ENCODE measurements around the gene PLAU.
A peak's percentile ranks its signal among the peaks of the same experiment; 100 is the strongest.

PLAU gene

DNA sequence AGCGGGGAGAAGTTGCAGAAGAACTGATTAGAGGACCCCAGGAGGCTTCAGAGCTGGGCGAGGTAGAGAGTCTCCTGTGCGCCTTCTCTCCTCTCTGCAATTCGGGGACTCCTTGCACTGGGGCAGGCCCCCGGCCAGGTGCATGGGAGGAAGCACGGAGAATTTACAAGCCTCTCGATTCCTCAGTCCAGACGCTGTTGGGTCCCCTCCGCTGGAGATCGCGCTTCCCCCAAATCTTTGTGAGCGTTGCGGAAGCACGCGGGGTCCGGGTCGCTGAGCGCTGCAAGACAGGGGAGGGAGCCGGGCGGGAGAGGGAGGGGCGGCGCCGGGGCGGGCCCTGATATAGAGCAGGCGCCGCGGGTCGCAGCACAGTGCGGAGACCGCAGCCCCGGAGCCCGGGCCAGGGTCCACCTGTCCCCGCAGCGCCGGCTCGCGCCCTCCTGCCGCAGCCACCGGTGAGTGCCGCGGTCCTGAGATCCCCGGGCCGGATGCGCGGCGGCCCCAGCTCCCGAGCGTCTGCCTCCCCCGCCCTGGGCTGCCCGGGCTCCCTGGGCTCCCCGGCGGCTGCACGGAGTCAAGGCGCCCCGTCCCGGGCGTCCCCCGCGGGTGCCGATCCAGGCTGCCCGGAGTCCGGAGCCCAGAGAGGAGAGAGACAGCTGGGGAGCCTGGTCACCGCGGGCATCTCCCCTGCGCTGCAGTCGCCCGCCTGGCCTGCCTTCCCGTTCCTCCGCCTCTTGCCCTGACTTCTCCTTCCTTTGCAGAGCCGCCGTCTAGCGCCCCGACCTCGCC lies at the start of gene PLAU:
Gene PLAU (plus strand): TSS at position 369 of the 789 bp plus-strand sequence. CDS start 424 bp downstream, outside the sequence.
- DNase-seq (ENCODE audit: low read depth) = peak; percentile 9

DNA sequence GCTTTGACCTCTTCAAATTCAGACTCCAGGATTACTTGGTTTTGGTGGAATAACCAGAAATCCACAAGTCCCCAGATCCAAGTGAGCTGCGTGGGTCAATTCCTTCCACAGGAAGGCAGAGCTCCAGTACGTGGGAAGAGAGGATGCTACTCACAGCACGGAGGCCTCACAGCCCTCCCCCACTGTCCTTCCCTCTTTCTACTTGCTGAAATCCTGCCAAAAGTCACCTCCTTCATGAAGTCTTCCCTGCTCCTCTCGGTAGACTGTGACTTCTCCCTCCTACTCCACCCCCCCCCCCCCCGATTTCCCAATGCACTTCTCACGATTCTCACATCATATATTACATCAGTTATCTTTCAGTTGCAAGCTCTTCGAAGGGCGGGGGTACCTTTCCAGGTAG lies 48.9 kb upstream of the PLAU start:
- no peak for DNase-seq (ENCODE audit: low read depth)

DNA sequence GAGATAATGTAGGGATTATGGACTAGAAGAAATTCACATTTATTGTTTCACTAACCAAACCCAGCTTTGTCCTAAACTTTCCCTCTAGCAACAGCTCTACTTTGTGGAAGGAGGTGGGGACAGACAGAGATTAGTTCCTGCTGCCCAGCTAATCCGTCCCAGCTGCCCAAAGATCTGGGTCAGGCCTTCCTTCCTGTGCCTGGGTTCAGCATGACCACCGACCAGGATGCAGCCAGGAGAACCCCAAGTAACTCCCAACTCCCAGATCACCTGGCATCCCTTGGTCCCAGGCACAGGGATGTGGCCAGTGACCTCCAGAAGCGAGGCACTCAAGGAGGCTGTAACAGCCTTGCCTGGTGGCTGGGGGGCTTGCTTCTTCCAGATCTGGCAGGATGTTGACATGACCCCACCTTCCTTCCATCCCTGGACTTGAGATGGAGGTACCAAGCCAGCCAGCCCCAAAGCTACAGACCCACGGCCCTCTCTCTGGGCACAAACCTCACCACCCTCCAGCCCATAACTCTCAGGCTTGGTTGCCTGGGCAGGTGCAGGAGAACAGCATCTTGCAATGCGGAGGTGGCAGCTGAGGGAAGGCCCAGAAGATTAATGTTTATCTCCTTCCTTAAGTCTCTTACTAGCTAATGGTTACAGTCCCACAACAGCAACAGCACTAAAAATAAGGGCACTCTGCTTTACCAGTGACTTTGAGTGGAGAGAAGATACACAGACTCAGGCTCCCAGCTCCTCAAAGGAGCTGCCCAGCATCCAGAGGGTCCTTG lies 47.7 kb upstream of the PLAU start:
- no peak for DNase-seq (ENCODE audit: low read depth)

DNA sequence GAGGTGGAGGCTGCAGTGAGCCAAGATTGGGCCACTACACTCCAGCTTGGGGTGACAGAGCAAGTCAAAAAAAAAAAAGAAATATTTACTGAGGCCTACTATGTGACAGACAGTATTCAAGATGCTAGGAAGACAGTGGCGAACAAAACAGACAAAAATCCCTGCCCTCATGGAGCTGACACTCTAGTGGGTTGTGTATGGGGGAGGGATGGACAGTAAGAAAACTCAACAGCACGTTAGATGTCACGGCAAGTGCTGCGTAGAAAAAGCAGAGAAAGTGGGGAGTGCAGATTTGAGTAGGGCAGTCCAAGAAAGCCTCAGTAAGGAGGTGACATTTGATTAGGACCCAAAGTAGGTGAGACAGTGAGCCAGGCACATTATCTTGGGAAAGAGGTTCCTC lies 46.7 kb upstream of the PLAU start:
- no peak for DNase-seq (ENCODE audit: low read depth)

DNA sequence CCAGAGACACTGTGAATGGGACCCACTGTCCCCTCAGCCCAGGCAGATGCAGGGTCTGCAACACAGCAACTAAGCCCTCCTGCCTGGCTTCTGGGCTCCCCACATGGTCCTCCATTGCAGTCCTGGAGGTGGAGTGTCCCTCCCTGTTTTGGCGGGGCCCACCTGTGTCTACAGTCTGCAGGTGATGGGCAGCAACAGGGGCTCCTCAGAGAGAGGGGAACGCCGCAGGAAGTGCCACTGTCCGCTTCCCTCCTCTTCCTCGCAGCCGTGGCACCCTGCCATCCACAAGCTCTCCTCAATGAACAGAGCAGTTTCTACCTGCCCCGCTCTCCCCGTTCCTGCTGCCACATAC lies 45.8 kb upstream of the PLAU start:
- DNase-seq (ENCODE audit: low read depth) = no peak

DNA sequence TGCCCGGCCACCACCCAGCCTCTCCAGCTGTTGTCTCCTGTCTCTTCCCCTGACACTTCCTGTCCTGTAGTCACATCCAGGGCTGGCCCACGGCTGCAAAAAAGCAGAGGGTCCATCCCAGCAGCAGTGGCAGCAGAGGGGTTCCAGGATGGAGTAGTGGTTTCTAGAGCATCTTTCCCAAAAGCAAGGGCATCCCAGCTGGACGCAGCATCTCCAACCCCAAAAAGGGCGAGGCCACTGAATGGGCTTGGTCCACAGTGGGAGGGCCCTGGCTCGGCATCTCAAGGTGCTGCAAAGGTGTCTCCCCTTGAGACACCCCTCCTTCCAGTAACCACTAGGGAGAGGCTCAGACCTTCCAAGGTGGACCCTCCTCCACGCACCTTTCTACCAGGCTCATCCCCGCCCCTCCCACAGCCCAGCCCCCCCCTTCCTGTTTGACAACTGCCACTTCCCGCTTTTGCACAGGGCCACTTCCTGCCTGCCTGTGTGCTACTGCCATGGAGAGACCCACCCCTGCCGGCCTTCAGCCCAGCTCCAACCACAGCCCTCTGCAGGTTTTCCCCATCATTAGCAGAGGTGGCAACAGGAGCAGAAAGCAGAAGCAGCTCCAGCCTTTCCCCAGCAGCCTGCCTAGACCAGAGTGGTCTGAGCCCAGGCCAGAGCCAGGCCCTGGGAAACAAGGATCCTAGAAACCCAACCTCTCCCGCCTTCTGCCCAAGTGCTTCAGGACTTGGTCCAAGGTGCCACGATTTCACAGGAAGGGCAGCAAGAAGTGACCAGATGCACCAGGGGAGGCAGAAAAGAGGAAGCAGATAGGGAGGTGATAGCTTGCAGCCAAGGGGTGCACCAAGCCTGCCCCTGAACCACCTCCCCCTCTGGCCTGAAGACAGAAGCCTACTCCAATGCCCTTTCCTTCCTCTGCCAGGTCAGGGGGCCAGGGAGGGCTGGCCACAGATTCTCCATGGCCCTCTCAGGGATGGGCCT lies 45.2 kb upstream of the PLAU start:
- no peak for DNase-seq (ENCODE audit: low read depth)

DNA sequence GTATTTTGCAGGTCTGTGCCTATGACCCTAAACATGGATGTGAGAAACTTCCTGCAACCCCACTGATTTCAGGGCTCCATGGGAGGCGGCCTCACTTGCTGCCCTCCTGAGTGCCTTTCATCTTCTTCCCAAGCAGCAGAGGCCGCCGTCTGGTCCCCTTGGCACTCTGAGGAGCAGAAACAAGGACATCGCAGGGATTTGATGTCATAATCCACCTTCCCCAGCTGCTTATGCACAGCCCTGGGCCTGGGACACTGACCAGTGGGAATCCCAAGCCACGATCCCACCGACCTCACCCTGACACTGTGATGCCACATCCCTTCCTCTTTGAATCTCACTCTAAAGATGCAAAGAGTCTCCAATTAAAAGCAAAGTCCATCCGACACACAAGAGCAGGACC lies 44.3 kb upstream of the PLAU start:
- no peak for DNase-seq (ENCODE audit: low read depth)

DNA sequence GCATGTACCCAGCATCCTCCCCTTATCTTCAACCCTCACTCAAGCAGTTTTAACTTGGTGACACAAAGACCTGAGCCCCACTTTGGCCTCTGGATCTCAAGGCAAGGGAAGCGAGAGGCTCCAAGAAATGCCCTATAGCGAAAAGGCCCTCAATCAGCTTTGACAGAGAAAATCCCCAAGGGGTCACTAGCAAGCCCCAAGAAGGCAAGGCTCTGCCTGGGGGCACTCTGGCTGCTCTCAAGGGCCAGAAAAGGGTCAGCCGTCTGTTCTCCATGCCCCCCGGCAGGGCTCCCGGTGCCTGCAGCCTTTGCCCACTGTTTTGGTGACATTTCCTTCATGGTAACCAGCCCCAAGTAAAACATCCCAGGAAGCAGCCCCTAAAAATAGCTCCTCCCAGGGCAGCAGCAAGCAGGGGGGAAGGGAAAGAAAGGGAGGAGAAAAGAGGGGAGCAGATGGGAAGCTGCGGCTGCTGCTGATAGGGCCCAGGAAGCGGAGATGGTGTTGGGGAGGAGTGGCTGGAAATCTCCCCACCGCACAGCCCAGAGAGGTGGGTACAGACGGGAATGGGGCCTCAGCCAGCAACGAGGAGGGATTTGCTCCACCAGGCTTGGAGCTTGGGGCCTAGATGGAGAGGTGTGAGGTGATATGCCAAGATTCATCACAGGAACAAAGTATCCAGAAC lies 43.7 kb upstream of the PLAU start:
- no peak for DNase-seq (ENCODE audit: low read depth)

DNA sequence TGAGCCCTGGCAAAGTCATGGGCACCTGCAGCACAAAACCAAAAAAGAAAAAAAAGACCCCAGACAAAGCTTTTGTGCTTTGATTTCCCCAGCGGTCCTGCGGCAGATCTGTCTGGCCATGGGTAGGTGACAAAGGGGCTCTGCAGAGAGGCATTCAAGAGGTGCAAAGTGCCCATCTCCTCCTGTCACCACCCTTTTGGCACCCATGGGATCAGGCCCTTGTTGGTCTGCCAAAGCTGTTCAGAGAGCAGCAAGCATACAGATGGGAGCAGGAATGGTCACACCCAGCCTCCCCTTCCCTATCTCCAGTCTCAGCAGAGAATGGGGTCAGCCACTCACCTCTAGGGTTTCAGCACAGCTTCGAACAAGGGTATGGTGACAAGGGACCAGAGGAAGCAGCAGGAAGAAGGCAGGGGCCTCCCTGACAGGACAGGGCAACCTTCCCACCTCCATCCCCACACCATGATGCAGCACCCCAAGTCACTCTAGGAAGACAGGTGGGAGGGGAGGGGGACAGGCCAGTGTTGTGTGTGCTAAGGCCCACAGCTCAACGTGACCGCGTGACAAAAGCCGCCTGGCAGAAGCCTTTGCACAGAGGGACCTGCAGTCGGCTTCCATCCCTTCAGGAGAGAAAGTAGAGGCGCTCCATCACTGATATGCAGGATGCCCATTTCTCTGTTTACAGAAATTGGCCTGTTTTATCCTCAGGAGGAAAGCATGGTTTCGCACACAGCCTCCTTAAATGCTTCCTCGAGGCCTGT lies 42.9 kb upstream of the PLAU start:
- no peak for DNase-seq (ENCODE audit: low read depth)

DNA sequence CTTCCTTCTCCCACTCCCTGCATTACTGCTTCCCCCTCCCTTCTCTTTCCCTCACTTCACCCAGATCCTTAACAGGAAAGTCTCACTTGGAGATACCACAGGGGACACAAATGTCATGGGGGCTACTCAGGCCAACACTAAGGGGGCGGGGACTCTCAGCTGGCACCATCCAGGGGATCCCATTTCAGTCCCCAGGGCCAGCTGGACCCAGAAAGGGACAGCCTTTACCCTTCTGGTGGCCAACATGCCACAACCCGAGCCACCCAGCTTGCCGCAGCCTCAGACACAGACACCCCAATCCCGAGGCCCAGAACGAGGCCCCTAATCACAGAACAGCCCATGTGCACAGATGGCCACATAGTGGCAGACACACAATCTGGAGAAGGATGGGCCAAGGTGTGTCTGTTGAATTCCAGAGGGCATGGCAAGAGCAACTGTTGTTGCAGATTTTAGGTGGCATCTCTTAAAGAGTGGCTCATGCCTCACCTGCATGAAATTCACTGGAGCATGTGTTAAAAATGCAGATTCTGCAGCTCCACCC lies 42.2 kb upstream of the PLAU start:
- DNase-seq (ENCODE audit: low read depth) = no peak

DNA sequence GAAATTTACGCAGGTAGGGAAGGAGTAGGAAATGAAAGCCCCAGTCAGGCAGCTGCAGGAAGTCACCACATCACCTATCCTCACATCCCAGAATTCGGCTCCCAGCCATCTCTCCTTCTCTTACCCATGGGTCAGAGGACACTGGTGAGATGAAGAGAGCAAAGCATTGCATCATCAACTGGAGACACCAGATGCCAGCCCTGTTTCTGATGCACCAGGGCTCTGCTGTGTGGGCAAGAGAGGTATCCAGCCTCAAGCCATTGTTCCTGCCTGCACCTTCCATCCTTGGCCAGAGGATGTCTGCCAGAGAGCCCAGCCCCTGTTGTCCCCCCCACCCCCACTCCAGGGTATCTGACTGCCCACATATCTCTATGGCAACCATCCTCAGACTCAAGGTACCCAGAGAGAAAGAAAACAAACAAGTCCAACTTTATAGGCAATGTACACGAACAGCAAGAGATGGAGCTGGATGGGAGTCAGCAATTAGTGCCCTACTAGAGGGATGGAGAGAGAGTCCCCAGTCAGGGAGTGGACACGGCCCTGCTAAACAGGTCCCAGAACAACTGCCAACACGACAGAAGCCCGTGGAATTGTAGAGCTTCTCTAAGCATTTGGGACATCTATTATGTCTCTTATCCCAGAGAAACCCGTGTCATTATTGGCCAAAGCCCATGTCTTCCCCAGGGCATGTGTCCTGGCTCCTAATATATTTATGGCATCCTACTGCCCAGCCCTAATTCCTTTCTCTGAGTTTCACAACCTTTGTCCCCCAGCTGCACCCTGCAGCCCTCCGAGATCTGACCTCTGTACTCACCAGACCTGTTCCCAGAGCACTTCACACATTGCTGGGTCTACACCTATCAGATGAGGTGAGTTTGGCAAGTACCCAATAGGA lies 39.4 kb upstream of the PLAU start:
- no peak for DNase-seq (ENCODE audit: low read depth)

DNA sequence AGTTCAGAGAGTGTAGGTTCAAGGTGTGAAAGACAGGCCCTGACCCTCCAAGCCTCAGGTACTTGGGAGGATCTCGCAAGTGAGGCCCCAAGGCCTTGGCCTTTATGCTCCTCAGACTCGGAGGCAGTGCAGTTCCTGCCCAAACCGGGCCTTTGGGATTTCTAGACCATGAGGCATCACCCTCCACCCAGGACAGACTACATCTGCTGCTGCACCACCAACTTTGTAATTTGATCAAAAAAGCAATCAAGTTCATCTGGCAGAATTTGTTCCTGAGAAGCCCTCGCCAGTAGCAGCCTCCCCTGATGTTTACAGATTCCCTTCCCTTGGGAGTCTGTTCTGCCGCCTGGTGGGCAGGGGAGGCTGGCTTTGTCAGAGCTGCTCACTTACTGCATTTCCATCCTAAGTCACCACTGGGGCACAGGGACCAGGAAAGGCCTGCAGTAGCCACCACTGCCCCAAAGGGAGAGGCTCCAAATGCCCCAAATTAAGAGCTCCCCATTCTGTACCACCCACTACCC lies 38.7 kb upstream of the PLAU start:
- no peak for DNase-seq (ENCODE audit: low read depth)

DNA sequence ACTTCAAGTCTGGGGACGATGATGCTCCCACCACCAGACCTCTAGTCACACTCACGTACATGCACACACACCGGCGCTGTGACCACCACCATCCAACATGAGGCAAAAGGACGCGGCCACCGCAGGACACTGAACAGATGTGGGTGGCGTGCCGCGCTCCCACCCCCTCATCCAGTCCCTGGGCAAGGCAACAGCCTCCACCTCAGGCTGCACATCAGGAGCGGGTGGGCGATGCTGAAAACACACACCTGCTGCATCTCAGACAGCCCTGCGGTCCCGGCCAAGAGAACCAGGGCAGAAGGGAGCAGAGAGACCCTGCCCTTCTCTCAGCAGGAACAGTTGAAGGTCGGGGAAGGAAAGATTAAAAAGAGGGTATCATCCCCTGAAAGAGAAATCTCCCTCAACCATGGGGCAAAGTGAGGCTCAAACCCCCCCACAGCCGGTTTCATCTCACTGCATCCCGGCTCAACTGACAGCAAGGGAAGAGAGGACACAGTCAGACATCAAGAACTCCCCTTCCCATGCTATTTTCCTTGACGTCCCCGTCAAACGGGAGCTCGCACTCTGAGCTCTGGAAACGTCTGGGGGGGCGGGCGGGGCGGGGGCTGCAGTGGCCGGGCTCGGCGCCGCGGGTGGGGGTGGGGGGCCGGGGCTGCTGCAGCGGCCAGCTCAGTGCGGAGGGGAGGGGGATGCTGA lies 37.6 kb upstream of the PLAU start:
- no peak for DNase-seq (ENCODE audit: low read depth)

DNA sequence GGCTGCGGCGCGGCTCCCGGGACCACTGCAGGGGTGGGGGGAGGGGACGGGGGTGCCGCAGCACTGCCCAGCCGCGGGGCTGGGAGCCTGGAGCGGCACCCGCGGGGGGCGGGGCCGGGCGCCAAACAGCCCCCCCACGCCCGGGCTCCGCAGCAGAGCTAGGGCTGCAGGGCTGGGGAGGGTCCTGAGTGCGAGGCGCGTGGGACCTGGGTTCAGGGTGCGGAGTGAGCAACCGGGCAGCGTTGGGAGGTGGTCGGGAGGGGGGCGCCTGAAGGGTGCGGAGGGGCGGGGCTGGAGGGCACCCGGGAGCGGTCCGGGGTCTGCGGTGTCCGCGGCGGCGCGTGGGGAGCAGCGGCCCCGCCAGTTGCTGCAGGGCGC lies 37.1 kb upstream of the PLAU start:
- DNase-seq (ENCODE audit: low read depth) = no peak

DNA sequence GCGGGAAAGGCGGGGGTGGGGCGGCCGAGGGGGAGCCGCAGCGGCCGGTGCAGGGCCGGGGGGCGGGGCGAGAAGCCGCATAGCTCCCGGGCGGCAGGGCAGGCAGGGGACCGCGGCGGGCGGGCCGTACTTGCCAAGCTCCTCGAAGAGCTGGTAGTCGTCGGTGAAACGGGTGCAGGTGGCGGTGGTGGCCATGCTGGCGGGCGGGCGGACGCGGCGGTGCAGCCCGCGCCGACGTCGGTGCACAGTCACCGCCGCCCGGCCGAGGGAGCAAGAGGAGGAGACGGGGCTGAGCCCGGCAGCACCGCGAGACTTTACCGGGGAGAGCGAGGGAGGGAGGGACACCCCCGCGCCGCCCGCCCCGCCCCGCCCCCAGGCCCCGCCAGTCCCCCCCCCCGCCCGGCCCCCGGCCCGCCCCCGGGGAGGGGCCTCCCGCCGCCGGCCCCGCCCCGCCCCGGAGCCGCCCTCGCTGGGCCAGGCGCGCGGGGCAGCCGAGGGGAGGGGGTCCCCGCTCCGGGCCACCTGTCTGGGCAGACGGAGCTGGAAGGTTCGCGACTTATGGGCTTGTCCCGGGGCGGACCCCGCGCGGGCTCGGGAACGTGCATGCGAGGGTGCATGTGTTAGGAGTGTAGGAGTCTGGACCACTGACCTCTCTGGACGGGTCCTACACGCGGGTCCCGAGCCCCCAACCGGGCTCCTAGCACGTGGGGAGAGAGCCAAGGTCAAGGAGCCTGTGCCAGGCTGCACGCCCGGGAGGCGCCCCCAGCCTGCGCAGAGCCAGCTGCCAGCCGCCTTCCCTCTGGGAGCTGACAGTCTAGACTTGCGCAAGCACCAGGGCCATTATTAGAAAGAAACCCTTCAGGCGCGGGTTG lies 36.4 kb upstream of the PLAU start, which contains the start of gene CAMK2G:
Gene CAMK2G (minus strand): TSS at position 289 of the 872 bp plus-strand sequence. CDS start 94 bp downstream, at position 195.
- peak; percentile 76 for DNase-seq (ENCODE audit: low read depth)

DNA sequence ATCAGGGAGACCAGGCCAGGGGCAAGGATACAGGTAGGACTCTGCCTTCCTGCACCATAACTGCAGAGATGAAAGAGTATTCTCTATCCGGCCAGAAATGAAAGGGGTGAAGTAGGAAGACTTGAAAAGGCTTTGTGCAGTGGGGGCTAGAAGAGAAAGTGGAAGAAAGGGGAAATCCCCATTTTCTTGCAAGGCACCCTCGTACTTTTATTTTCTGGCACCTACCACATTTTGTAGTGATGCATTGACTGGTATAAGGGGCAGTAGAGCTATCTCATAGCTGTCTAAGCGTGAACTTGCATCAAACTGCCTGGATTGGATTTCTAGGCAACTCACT lies 35.8 kb upstream of the PLAU start:
- DNase-seq (ENCODE audit: low read depth) = peak; percentile 41

DNA sequence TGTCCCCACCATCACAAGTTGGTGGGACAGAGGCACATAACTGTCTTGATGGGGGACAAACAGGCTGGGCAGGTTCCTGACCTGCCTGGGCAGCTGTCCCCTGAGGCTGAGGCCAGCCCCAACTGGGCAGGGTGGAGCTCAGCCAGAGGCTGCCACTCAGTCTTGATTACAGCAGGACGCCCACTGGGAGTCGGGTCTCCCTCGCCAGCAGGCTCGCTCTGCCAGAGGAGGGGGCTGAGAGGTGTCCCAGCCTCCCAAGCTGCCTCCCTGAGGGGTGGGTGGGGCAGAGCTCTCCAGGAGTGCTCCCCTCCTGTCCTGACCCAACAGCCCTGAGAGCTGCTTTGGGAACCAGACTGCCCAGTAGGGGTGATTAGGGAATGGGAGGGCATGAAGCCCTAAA lies 34.8 kb upstream of the PLAU start:
- DNase-seq (ENCODE audit: low read depth) = no peak

DNA sequence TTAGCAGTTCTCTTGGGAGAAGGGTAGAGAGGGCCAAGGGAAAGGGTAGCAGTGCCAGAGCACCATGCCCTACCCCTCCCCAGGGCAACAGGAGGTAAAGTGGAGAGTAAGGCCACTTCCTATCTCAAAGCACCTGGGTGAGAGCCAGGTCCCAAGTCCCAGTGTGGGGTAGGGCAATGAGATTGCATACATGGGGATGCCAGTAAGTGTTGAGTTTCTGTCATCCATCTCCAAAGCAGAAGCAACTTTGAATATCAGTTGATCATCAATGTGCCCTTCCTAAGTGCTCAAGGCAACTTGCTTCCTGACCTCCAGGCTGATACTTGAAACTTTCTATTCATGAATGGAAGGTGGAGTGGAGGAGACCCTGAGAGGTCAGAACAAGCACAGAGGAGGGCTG lies 34.4 kb upstream of the PLAU start:
- DNase-seq (ENCODE audit: low read depth) = no peak

Data from stimulated activated CD4-positive, alpha-beta T cell treated with anti-CD3 and anti-CD28 coated beads, Interleukin-2, amount 100 ng/mL, for 4 hours (primary cell).